Measurements from ENCODE around the gene IDH2. TPM values are rescaled to one million over a fixed set of nuclear protein-coding genes. Genes with fewer than 3 reads are reported as not detected.

IDH2 gene
- total RNA-seq, 1 donor from 2014 or later = 185 TPM

DNA sequence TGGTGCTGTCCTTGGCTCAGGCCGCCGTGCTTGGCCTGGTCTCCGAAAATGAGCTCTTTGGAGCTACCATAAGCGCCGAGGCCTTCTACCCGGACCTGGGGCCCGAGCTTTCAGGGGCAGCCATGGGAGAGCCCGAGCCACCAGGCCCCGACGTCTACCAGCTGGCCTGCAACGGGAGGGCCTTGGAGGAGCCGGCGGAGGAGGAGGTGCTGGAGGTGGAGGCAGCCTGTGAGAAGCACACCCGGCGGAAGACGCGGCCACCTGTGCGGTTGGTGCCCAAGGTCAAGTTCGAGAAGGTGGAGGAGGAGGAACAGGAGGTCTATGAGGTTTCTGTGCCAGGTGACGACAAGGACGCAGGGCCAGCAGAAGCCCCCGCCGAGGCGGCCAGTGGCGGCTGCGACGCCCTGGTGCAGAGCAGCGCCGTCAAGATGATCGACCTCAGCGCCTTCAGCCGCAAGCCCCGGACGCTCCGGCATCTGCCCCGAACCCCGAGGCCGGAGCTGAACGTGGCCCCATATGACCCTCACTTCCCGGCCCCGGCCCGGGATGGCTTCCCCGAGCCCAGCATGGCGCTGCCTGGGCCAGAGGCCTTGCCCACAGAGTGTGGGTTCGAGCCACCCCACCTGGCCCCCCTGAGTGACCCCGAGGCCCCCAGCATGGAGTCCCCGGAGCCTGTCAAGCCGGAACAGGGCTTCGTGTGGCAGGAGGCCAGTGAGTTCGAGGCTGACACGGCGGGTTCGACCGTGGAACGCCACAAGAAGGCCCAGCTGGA is 34.9 kb downstream of the IDH2 start:
- Histone ChIP-seq H3K9me3 (ENCODE audit: control insufficient read depth in 3 of 3, low read length in 3 of 3) (no peaks in the 10 kb centered on the region), H3K9ac (ENCODE audit: low read depth in 1 of 3, low read length in 3 of 3) (no peak overlapping the region), H3K27ac (ENCODE audit: low read depth, low read length) (no peak overlapping the region), H3K27me3 (ENCODE audit: control insufficient read depth in 3 of 3, insufficient read depth in 3 of 3, low read length in 3 of 3) (no peaks in the 10 kb centered on the region), H3K4me3 (ENCODE audit: low read length in 3 of 3) (no peak overlapping the region), H3K4me1 (ENCODE audit: control insufficient read depth in 3 of 3, insufficient read depth in 3 of 3, low read length in 3 of 3) (peaks cover 31 to 39% (median 37%) of the 10 kb centered on the region in 3 donors), H3K36me3 (ENCODE audit: control insufficient read depth in 3 of 3, insufficient read depth in 3 of 3, low read length in 3 of 3) (peaks cover 7 to 12% (median 8%) of the 10 kb centered on the region in 3 donors)

DNA sequence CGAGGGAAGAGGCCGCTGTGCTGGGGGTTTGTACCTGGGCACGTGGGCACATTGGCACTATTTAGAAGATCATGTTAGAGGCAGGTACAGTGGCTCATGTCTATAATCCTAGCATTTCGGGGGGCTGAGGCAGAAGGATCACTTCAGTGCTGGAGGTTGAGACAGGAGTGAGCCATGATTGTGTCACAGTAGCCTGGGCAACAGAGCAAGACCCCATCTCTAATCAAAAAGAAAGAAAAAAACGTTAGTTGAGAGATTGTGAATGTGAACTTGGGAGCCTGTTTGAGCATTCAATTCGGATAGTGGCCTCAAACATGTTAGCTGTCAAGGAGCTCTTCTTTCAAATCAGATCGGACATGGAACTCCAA is 36.6 kb downstream of the IDH2 start:
- Histone ChIP-seq H3K9me3 (ENCODE audit: control insufficient read depth in 3 of 3, low read length in 3 of 3) (no peaks in the 10 kb centered on the region), H3K4me1 (ENCODE audit: control insufficient read depth in 3 of 3, insufficient read depth in 3 of 3, low read length in 3 of 3) (peaks cover 42 to 53% (median 48%) of the 10 kb centered on the region in 3 donors), H3K4me3 (ENCODE audit: low read length in 3 of 3) (no peak overlapping the region), H3K9ac (ENCODE audit: low read depth in 1 of 3, low read length in 3 of 3) (peak overlapping the region in 2 of 3 donors; percentile 33 to 75), H3K36me3 (ENCODE audit: control insufficient read depth in 3 of 3, insufficient read depth in 3 of 3, low read length in 3 of 3) (peaks cover 7 to 12% (median 8%) of the 10 kb centered on the region in 3 donors), H3K27ac (ENCODE audit: low read depth, low read length) (peak overlapping the region; percentile 76), H3K27me3 (ENCODE audit: control insufficient read depth in 3 of 3, insufficient read depth in 3 of 3, low read length in 3 of 3) (no peaks in the 10 kb centered on the region)

DNA sequence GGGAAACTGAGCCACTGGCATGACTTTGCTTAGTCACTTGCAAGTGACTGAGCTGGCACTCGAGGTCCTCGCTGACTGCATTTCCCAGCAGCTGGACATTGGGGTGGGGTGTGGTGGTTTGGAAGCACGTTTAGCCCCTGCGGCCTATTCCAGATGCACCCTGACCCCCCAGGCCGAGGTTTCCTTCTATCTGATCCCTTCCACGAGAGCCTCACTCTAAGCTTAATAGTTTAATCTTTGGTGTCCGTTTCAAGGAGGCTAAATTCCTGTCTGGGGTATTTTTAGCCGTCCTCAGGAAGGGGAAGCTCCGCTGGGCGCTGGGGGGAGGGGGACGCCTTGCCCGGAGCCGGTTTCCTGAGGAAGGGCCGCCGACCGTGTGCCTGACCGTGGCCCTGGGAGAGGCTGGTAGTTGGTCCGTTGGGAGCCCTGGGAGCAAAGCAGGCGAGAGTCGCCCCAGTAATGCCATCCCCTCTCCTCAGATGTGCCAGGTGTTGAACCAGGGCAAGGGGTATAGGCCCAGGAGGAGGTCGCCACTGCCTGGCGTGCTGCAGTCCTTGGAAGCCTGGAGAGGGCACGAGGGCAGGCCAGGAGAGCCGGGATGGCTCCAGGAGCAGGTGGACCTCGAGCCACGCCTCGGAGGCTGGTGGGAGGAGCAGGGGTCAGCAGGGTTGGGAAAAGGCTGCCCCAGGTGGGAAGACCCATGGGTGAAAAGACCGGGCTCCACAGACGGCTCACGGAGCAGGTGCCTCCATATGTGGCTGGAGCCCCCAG is 37.2 kb downstream of the IDH2 start:
- H3K9ac ChIP-seq (ENCODE audit: low read depth in 1 of 3, low read length in 3 of 3) = peak overlapping the region; percentile 24 to 75 (median 47)
- H3K36me3 ChIP-seq (ENCODE audit: control insufficient read depth in 3 of 3, insufficient read depth in 3 of 3, low read length in 3 of 3) = peaks cover 7 to 12% (median 8%) of the 10 kb centered on the region in 3 donors
- peaks cover 42 to 53% (median 48%) of the 10 kb centered on the region in 3 donors for H3K4me1 ChIP-seq (ENCODE audit: control insufficient read depth in 3 of 3, insufficient read depth in 3 of 3, low read length in 3 of 3)
- peak overlapping the region; percentile 4 to 58 (median 23) for H3K4me3 ChIP-seq (ENCODE audit: low read length in 3 of 3)
- no peaks in the 10 kb centered on the region for H3K9me3 ChIP-seq (ENCODE audit: control insufficient read depth in 3 of 3, low read length in 3 of 3)
- H3K27me3 ChIP-seq (ENCODE audit: control insufficient read depth in 3 of 3, insufficient read depth in 3 of 3, low read length in 3 of 3) = no peaks in the 10 kb centered on the region
- H3K27ac ChIP-seq (ENCODE audit: low read depth, low read length) = peak overlapping the region; percentile 76

DNA sequence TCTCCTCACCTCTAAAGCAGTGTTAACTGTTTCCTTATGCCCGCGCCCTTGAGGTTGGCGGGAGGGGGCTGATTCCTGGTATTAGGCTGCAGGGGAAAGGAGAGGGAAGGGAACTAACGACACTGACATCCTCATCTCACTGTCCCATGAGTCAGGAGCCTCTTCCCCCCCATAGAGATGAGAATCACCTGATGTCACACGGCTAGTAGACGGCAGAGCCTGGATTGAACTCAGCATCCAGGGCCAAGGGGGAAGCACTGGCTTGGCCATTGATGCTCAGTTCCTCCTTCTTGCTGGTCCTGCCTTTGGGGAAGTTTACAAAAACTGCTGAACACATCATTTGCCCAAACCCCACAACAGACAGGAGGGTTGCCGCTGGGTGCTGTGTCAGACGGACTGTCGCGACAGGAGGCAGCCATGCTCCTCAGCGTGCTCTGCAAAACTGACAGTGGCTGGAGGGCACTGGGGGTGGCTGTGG is 38.5 kb downstream of the IDH2 start:
- peaks cover 7 to 8% (median 7%) of the 10 kb centered on the region in 3 donors for H3K36me3 ChIP-seq (ENCODE audit: control insufficient read depth in 3 of 3, insufficient read depth in 3 of 3, low read length in 3 of 3)
- H3K9ac ChIP-seq (ENCODE audit: low read depth in 1 of 3, low read length in 3 of 3) = peak overlapping the region in 1 of 3 donors; percentile 40
- no peaks in the 10 kb centered on the region for H3K9me3 ChIP-seq (ENCODE audit: control insufficient read depth in 3 of 3, low read length in 3 of 3)
- H3K4me1 ChIP-seq (ENCODE audit: control insufficient read depth in 3 of 3, insufficient read depth in 3 of 3, low read length in 3 of 3) = peaks cover 42 to 54% (median 52%) of the 10 kb centered on the region in 3 donors
- peak overlapping the region; percentile 76 for H3K27ac ChIP-seq (ENCODE audit: low read depth, low read length)
- H3K4me3 ChIP-seq (ENCODE audit: low read length in 3 of 3) = no peak overlapping the region
- H3K27me3 ChIP-seq (ENCODE audit: control insufficient read depth in 3 of 3, insufficient read depth in 3 of 3, low read length in 3 of 3) = no peaks in the 10 kb centered on the region

DNA sequence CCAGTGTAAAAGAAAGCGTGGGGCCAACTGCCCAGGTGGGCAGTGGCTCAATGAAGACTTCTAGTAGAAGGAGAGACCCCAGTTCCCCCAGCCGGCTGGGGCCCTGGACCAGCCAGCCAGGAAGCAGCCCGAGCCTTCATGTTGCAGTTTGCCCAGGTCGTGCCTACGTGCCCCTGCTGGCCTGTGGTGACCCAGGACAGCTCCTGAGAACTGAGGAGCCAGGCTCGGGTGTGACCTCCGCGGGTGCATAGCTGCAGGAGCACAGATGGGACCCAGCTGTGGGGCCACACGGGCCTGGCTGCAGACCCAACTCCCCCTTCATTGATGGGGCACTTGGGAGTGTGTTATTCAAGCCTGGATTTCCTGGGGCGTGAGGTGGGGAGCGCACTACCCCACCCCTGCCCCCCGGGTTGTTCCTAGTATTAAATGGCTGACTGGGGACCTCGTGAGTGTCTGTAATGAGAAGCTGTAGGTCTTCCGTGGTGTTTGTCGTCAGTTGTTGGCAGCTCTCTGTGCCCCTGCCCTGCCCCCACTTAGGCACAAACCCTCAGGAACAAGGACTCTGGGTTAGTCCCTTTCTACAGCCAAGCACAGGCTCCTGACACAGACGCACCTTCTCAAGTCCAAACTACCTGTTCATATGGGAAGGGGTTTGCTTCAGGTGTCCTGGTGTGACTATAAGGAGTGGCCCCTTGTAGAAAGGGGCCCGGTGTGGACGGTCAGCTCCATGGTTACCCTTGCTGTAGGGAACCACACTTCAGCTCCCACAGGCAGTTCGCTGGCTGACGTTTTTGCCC is 39.1 kb downstream of the IDH2 start:
- peak overlapping the region in 2 of 3 donors; percentile 40 for H3K9ac ChIP-seq (ENCODE audit: low read depth in 1 of 3, low read length in 3 of 3)
- peaks cover 44 to 54% (median 52%) of the 10 kb centered on the region in 3 donors for H3K4me1 ChIP-seq (ENCODE audit: control insufficient read depth in 3 of 3, insufficient read depth in 3 of 3, low read length in 3 of 3)
- no peaks in the 10 kb centered on the region for H3K9me3 ChIP-seq (ENCODE audit: control insufficient read depth in 3 of 3, low read length in 3 of 3)
- peaks cover 3 to 5% (median 4%) of the 10 kb centered on the region in 3 donors for H3K36me3 ChIP-seq (ENCODE audit: control insufficient read depth in 3 of 3, insufficient read depth in 3 of 3, low read length in 3 of 3)
- no peaks in the 10 kb centered on the region for H3K27me3 ChIP-seq (ENCODE audit: control insufficient read depth in 3 of 3, insufficient read depth in 3 of 3, low read length in 3 of 3)
- H3K4me3 ChIP-seq (ENCODE audit: low read length in 3 of 3) = no peak overlapping the region
- H3K27ac ChIP-seq (ENCODE audit: low read depth, low read length) = peak overlapping the region; percentile 76

DNA sequence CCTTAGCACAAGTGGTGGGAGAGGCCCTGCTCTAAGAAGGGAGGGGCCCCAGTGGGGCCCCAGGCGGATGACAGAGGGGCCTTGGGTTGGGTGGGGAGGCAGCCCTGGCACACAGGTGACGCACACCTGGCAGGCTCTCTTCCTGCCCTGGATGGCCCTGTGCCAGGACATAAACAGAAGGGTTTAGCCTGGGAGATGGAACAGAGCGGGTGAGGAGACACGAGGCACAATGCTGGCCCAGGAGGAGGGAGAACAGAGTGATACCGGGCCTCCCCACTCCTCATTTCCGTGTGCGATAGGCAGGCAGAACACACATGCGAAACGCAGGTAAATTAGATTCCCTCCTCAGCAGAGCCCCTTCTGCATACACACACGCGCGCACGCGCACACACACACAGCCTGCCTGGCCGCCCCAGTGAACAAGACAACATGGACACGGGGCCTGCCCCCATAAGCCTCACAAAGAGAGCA is 39.8 kb downstream of the IDH2 start:
- Histone ChIP-seq H3K9ac (ENCODE audit: low read depth in 1 of 3, low read length in 3 of 3) (peak overlapping the region in 1 of 3 donors; percentile 40), H3K4me1 (ENCODE audit: control insufficient read depth in 3 of 3, insufficient read depth in 3 of 3, low read length in 3 of 3) (peaks cover 45 to 54% (median 52%) of the 10 kb centered on the region in 3 donors), H3K4me3 (ENCODE audit: low read length in 3 of 3) (no peak overlapping the region), H3K27me3 (ENCODE audit: control insufficient read depth in 3 of 3, insufficient read depth in 3 of 3, low read length in 3 of 3) (no peaks in the 10 kb centered on the region), H3K36me3 (ENCODE audit: control insufficient read depth in 3 of 3, insufficient read depth in 3 of 3, low read length in 3 of 3) (peaks cover 0 to 2% (median 0%) of the 10 kb centered on the region in 3 donors), H3K27ac (ENCODE audit: low read depth, low read length) (peak overlapping the region; percentile 76), H3K9me3 (ENCODE audit: control insufficient read depth in 3 of 3, low read length in 3 of 3) (no peaks in the 10 kb centered on the region)

DNA sequence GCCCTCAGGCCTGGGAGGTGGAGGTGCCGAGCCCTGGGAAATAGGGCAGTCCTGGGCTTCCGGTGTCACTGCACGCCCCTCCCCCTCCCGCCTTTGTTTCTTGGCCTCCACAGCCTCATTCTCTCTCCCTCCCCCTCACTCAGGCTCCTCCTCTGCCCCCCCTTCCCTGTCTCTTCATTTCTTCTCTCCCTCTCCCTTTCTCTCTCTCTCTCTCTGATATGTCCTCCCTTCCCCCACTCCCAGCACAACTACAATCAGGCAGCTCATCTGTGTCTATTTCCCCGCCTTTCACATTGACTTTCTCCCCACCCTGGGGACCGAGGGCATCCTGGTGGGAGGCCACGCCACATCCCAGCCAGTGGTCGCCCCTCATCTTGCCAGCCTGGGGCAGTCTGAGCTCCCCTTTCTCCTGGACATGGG is 40.2 kb downstream of the IDH2 start:
- peaks cover 45 to 54% (median 52%) of the 10 kb centered on the region in 3 donors for H3K4me1 ChIP-seq (ENCODE audit: control insufficient read depth in 3 of 3, insufficient read depth in 3 of 3, low read length in 3 of 3)
- H3K4me3 ChIP-seq (ENCODE audit: low read length in 3 of 3) = no peak overlapping the region
- H3K36me3 ChIP-seq (ENCODE audit: control insufficient read depth in 3 of 3, insufficient read depth in 3 of 3, low read length in 3 of 3) = peaks cover 0 to 2% (median 0%) of the 10 kb centered on the region in 3 donors
- peak overlapping the region in 1 of 3 donors; percentile 40 for H3K9ac ChIP-seq (ENCODE audit: low read depth in 1 of 3, low read length in 3 of 3)
- H3K27ac ChIP-seq (ENCODE audit: low read depth, low read length) = no peak overlapping the region
- H3K9me3 ChIP-seq (ENCODE audit: control insufficient read depth in 3 of 3, low read length in 3 of 3) = no peaks in the 10 kb centered on the region
- H3K27me3 ChIP-seq (ENCODE audit: control insufficient read depth in 3 of 3, insufficient read depth in 3 of 3, low read length in 3 of 3) = no peaks in the 10 kb centered on the region

DNA sequence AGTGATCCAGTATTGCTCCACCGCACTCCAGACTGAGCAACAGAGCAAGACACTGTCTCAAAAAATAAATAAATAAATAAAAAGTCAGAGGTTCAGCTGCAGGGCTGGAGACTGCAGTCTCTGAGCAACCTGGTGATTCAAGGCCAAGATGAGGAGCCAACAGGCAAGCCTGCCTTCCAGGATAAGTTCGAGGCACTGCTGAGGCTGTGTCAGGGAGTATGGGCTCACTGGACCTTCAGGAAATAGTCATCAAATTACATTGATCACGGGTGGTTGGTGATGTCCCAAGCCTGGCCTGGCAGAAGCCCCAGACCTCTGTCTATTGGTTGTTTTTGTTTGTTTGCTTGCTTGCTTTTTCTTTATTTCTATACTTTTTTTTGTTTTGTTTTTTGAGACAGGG is 41.5 kb downstream of the IDH2 start:
- Histone ChIP-seq H3K9me3 (ENCODE audit: control insufficient read depth in 3 of 3, low read length in 3 of 3) (no peaks in the 10 kb centered on the region), H3K36me3 (ENCODE audit: control insufficient read depth in 3 of 3, insufficient read depth in 3 of 3, low read length in 3 of 3) (peaks cover 0 to 2% (median 0%) of the 10 kb centered on the region in 3 donors), H3K4me1 (ENCODE audit: control insufficient read depth in 3 of 3, insufficient read depth in 3 of 3, low read length in 3 of 3) (peaks cover 45 to 54% (median 52%) of the 10 kb centered on the region in 3 donors), H3K27ac (ENCODE audit: low read depth, low read length) (no peak overlapping the region), H3K9ac (ENCODE audit: low read depth in 1 of 3, low read length in 3 of 3) (peak overlapping the region in 1 of 3 donors; percentile 16), H3K27me3 (ENCODE audit: control insufficient read depth in 3 of 3, insufficient read depth in 3 of 3, low read length in 3 of 3) (no peaks in the 10 kb centered on the region), H3K4me3 (ENCODE audit: low read length in 3 of 3) (no peak overlapping the region)

DNA sequence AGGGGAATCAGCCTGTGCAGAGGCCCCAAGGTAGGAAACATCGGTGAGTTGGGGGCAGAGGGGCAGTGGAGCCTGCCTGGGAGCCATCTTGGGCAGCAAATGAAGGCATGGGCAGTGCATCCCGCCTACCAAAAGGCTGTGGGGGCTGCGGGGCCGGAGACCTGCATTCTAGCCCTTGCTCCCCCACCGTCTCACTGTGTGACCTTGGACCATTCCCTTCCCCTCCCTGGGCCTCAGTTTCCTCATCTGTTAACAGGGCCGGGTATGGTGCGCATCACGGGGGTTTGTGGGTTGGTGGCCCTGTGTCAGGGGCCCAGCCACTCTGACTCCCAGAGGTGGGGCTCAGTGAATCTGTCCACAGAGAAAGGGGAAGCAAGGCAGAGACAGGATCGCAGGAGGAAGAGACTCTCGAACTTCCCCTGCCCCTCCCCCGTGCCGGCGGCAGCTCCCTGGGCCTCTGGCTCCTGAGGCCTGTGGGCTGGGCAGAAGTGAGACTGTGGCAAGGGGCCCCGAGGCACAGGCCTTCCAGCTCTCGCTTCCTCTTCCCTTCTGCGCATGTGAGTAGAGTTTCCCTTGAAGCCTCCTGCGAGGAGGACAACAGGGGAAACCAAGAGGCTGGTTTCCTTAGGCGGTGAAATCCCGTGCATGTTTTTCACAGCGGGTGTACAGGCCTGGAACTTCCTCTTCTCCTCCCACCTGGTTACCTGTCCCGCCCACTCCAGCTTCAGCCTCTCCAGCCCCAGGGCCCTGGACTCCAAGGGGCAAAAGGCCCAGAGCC is 42.9 kb downstream of the IDH2 start:
- H3K36me3 ChIP-seq (ENCODE audit: control insufficient read depth in 3 of 3, insufficient read depth in 3 of 3, low read length in 3 of 3) = peaks cover 0 to 2% (median 0%) of the 10 kb centered on the region in 3 donors
- no peak overlapping the region for H3K4me3 ChIP-seq (ENCODE audit: low read length in 3 of 3)
- peak overlapping the region; percentile 44 for H3K27ac ChIP-seq (ENCODE audit: low read depth, low read length)
- no peaks in the 10 kb centered on the region for H3K27me3 ChIP-seq (ENCODE audit: control insufficient read depth in 3 of 3, insufficient read depth in 3 of 3, low read length in 3 of 3)
- peaks cover 34 to 45% (median 40%) of the 10 kb centered on the region in 3 donors for H3K4me1 ChIP-seq (ENCODE audit: control insufficient read depth in 3 of 3, insufficient read depth in 3 of 3, low read length in 3 of 3)
- H3K9ac ChIP-seq (ENCODE audit: low read depth in 1 of 3, low read length in 3 of 3) = no peak overlapping the region
- H3K9me3 ChIP-seq (ENCODE audit: control insufficient read depth in 3 of 3, low read length in 3 of 3) = no peaks in the 10 kb centered on the region
